Activated T-cell treated with anti-CD3 and anti-CD28 coated beads, Interleukin-2, amount 50 U/mL, for 1 hour (primary cell): ENCODE data around the gene ASS1.

Source experiments
- DNase-seq: peaks from one replicate; pipeline ENCODE4 v3.0.0-alpha.2; 2020

Gene ASS1

DNA sequence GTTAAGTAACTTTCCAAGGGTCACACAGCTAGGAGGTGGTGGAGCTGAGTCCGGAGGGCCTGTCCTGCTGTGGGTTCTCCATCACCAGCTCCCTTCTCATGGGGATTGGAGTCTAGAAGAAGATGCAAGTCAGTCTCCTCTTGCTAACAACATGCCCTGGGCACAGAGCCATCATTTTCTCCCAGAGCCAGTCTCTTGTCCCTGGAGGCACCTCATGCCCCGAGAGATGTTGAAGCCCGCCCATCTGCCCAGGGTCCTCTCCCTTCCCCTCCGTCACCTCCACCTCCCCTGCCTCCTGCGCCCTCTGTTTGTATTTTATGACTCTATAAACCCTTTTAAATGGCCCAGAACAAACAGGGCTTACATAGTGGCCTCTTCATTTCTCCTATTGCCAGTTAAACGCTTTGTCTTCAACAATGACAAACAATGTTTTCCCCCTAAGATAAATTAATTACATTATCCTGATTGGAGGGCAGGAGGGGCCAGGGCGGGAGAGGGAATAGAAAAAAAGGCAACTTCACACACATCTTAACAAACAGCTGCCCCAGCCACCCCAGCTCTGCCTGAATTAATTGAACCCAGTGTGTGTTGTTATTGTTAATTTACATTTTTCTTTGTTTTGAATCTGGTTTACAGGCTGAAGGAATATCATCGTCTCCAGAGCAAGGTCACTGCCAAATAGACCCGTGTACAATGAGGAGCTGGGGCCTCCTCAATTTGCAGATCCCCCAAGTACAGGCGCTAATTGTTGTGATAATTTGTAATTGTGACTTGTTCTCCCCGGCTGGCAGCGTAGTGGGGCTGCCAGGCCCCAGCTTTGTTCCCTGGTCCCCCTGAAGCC is 55.8 kb downstream of the ASS1 start:
- no peak for DNase-seq

DNA sequence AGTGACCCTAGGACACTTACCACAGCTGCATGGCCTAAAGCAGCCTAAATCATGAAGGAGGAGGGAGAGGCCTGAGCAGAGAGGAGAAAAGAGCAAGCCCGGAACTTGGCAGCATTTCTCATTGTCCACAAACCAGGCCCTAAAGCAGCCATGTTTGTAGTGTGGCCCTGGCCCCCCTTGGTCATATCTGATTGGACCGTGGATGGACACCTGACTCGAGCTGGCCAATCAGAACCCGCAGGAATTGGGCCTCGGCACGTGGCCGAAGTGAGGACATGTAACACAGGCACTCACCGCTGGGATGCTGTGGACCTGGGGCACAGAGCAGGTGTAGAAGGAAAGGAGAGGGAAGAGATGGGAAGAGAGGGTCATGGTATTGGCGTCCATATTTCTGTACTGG is 56.9 kb downstream of the ASS1 start:
- DNase-seq: no peak

DNA sequence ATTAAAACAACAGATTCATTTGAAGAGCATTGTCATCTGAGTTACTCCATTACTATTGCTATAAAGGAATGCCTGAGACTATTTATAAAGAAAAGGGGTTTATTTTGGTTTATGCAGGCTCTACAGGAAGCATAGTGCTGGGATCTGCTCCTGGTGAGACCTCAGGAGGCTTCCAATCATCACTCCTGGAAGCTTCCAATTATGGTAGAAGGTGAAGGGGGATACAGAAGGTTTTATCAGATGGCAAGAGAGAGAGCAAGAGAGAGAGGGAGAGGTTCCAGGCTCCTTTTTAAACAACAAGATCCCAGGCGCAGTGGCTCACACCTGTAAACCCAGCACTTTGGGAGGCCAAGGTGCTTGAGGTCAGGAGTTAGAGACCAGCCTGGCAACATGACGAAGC is 63.5 kb downstream of the ASS1 start:
- no peak for DNase-seq

DNA sequence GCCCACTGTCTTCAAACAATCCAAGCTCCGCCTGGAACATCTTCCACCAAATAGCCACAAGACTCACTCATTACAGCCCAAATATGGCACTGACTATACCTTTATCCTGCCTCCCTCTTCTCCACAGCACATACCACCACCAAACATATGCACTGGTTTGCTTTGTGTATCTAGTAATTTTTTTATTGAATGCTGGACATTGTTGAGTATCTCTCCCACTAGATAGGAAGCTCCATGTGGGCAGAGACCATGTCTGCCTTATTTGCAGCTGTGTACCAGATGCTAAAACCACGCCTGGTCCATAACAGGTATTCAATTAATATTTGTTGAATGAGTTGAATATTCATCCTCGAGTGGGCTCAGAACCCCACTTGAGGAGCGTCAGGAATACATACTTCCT is 67.4 kb downstream of the ASS1 start:
- DNase-seq: no peak

DNA sequence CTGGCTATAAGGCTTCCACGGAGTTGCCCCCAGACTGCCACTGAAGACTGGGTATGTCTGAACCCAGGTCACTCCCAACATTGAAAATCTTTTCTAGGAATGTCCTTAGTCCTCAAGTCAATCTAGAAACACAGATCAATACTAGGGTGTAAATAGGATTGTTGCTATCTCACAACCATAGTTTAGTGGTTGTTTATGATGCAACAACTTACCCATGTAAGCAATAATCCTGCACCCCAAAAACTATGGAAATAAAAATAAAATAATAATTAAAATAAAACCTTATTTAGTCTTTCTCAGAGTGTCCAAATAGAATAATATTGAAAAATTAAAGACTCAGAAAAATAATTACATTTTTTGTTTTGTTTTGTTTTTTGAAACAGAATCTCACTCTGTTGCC is 68.3 kb downstream of the ASS1 start:
- DNase-seq: no peak

DNA sequence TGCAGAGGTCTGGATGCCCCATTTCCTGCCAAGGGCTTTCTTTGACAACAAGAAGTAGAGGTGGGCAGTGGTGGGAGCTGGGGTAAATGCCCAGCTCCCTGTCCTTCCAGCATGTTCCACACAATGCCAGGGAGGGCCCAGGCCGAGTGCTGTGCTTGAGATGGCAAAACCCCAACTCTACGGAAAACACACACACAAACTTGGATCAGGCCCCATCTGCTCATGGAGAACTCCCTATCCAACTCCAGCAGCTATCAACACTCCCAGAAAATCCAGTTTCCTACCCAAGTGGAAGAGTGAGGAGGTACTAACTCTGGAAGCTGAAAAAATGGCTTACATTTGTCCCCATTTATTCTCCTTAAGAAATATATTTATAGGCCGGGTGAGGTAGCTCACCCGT is 73.5 kb downstream of the ASS1 start:
- DNase-seq: no peak

DNA sequence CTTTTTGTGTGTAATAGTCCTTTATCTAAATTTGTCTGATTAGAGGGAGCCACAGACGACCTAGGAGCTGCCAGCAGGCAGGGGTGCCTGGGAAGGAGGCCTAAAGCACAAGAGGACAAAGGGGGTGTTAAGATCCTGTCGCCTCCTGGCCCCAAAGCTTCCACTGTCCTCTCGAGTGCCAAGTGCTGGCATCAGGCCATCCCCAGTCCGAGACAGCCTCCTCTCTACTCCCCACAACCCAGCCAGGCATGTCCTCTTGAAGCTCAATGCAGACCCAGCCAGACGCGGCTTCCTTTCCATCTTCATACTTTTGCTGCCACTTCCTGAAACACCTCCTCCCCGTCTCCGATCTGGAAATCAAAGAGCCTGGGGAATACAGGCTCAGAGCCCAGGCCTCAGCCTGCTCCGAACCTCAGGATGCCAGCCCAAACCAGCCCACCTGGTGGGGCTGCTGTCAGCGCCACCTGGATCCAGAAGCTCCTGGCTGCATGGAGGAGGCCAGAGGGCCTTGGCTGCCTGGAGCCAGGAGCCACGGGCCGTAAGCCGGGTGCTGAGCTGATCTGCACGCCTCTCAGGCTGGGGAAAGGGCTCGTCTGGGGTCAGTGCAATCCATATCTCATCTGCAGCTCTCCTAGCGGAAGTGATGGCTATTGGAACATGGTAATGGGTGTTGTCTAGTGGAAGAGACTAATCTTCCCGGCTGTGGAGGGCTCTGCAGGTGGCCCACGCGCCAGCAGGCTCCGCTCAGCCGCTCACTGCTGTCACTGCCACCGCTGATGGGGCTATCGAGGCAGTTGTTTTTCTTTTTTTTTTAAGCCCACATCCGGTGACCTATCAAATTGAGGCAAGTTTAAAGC is 74.4 kb downstream of the ASS1 start:
- no peak for DNase-seq

DNA sequence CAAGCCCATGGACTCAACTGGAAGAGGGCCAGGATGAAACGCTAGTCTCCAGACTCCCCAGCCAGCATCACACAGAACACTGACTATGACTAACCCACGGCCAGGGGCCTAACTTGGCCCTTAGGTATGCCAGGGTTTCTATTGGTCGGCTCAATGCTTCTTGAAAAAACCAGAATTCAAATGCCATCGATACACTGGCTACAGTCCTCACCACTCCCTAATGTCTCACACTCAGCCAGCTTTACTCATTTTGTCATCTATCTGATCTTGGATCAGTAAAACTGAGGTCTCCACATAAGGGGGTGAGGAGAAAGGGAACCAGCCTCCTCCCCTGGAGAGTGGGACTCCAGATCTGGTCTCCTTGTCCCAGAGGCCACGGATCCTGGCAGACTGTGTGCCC is 75.2 kb downstream of the ASS1 start:
- DNase-seq: no peak

DNA sequence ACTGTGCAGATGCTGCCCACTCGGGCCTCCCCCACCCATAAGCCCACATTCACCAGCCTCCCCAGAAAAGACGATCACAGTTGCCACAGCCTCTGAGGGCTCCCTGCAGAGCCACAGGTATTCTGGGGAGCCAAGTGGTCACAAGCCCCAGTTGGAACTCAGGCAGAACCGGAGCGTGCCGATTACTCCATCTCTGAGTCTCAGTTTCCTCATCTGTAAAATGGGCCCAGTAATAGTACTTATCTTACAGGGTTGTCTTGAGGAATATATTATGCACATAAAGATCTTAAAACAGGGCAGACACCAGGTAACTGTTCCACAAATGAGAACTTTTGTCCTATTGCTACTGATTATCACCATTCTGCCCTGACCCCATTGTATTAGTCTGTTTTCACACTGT is 77.0 kb downstream of the ASS1 start:
- no peak for DNase-seq

DNA sequence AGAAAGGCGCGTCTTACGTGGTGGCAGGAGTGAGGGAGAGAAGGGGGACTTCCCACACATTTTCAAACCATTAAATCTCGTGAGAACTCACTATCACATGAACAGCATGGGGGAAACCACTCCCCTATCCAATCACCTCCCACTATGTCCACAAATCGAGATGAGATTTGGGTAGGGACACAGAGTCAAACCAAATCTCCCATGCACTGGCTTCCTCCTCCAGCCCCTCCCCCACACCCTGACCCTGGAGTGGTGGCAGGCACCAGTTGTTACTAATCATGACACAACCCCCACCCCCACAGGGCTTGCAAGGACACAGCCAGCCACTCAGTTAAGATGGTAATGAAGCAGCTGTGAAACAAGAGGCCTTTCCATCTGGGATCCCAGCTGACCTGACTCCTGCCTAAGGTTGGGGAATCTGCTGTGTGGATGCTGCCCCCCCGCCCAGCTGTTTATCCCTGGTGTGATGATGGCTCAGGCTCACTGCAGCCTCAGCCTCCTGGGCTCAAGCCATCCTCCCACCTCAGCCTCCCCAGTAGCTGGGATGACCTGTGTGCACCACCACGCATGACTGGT is 77.6 kb downstream of the ASS1 start:
- DNase-seq: no peak

DNA sequence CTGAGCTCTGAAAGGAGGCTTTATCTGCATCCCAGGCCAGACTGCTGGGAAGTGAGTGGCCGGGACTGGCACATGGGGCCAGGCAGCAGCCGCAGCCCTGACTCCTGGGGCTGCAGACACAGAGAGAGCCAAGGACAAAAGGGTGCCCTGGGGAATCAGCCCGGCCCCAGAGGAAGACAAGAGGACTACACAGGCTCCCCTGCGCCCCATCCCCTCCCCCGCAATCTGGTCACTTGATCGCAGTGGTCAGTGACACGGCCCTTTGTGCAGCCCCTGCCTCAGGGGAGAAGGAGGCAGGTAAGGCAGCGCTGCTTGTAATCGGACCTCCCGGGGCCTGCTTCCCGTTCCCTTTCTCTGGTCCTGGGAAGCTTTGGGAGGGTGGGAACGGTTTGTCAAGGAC is 79.2 kb downstream of the ASS1 start:
- DNase-seq: no peak

DNA sequence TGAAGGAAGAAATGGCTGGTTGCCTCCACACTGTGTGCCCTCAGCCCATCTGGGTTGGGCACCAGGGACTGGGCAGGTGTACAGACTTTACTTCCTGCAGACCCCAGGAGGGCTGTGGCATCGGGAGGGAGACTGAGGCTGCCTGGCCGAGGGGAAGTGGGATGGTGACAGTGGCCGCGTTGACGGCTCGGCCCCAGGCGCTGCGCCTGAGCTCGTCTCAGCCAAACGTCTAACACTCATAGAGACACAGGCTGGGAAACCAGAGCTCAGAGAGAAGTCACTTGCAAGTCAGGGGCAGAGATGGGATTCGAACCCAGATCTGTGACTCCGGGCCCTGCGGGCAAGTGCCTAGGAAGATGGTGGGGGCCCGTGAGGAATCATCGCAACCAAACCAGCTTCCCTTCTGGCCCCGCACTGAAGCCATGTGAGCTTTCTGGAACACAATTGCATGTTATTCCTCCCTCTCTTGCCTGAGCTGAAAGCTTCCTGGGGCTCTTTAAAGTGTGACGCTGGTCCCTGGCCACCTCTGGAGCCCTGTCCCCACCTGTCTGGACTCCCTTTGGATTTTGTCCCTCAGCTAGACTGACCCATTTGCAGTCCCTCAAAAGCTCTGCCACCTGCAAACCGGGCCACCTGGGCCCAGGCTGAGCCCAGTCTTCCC is 81.6 kb downstream of the ASS1 start:
- no peak for DNase-seq

DNA sequence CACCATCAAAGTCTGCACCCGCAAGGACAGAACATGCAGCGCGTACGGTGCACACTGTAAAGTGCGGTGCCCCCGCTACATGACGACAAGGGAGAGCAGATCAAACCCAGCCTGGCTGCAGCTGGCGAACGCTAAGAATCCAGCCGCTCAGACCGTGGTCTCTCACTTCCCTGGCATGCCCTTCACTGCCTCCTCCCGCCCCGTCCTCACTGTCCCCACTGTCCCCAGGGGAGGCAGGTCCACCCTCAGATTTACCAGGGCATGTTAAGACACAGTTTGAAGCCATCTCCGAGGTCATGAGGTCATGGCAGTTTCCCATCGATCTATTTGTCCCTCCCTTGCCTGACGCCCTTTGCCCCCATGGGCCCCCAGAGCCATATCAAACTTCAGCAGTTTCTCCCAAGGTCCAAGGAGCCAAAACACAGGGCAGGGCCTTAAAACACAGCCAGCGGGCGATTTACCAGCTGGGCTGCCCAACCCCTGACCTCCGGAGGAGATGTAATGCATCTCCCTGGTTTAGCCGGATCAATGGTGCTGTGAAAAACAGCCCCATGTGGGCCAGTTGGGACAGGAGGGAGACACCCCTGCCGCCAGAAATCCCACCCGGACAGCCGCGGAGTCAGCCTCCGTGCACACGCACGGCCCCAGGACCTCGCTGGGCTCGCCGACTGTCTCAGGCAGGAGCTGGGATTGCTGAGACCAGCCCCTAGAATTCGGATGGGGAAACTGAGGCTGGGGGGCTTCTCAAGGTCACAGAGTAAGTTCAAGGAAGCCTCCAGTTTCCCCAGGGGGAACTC is 82.3 kb downstream of the ASS1 start:
- DNase-seq: no peak

DNA sequence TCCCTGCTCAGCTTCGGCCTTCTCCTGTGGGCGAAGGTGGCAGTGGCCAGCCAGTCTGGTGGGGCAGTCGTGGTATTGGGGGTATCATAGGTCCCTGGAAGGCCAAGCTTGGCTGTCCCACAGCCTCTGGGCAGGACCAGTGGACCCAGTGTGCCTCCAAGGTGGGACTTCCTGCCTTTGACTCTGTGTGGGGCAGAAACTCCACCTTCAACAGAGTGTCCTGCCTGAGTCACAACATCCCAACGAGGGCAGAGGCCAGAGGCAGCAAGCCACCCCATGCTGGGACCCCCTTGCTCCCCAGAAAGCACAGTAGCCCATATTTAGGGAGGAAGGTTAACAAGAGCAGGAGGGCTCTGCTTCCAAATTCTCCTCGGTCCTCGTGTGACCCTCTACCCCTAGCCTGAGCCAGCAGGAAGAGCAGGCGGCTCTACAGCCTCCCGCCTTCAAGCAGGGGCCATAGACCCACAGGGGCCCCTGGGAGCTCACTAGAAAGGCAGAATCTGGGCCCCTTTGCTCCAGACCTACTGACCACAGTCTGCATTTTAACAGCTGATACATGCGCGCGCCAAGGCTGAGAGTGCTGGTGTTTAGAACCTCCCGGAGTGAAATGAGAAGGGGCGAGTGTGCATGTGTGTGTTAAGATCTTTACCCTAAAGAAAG is 83.0 kb downstream of the ASS1 start:
- DNase-seq: no peak

DNA sequence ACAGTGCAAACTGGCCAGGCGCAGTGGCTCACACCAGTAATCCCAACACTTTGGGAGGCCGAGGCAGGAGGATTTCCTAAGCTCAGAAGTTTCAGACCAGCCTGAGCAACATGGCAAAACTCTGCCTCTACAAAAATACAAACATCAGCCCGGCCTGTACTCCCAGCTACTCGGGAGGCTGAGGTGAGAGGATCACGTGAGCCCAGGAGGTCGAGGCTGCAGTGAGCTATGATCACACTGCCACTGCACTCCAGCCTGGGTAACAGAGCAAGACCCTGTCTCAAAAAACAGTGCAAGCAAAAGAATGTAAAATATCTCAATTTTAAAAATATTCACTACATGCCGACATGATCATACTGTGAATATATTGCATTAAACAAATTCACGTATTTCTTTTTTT is 83.9 kb downstream of the ASS1 start:
- no peak for DNase-seq

DNA sequence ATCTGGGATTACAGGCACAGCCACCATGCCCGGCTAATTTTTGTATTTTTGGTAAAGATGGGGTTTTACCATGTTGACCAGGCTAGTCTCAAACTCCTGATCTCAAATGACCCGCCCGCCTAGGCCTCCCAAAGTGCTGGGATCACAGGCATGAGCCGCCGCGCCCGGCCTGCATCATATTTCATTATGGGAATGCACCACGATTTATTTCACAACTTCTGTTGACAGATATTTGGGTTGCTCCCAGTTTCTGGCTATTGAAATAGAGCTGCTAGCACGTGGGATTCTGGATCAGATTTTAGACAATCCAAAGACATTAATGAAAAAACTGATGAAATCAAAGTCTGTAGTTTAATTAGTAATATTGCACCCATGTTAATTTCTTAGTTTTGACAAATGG is 86.2 kb downstream of the ASS1 start:
- DNase-seq: no peak

DNA sequence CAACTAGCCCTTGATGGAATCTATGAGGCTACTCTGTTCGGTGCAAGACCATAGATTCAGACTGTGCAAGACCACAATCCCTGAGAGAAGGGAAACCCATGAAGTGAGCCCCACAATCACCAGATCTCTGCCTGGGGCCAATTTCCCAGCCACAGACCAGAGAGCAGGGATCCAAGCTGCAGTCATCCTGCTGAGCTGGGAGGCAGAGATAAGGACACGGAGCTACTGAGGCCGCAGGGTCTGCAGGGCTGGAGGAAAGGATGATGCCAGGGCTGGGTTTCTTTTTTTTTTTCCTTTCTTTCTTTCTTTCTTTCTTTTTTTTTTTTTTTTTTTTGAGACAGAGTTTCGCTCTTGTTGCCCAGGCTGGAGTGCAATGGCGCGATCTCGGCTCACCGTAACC is 86.9 kb downstream of the ASS1 start:
- DNase-seq: no peak

DNA sequence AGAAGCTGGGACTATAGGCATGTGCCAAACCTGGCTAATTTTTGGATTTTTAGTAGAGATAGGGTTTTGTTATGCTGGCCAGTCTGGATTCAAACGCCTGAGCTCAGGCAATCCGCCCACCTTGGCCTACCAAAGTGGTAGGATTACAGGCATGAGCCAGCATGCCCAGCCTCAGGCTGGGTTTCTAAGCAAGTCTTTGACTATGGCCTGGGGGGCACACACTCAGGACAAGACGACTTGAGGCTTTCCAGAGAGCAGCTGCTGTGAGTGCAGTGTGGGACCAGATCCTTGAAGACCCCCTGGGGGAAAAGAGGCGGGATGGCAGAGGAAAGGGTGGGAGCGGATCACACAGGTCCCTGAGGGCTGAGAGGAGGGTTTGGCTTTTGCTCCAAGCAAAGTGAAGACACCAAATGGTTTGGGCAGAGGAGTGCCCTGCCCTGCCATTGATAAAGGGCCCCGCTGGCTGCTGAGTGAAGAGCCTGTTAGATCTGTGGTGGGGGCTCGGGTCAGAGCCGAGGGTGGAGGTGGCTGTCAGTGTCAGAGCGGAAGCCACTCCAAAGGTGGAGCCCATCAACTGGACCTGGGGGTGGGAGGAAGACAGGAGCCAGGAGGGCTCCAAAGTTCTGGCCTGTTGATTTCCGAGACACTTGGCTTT is 87.8 kb downstream of the ASS1 start:
- no peak for DNase-seq

DNA sequence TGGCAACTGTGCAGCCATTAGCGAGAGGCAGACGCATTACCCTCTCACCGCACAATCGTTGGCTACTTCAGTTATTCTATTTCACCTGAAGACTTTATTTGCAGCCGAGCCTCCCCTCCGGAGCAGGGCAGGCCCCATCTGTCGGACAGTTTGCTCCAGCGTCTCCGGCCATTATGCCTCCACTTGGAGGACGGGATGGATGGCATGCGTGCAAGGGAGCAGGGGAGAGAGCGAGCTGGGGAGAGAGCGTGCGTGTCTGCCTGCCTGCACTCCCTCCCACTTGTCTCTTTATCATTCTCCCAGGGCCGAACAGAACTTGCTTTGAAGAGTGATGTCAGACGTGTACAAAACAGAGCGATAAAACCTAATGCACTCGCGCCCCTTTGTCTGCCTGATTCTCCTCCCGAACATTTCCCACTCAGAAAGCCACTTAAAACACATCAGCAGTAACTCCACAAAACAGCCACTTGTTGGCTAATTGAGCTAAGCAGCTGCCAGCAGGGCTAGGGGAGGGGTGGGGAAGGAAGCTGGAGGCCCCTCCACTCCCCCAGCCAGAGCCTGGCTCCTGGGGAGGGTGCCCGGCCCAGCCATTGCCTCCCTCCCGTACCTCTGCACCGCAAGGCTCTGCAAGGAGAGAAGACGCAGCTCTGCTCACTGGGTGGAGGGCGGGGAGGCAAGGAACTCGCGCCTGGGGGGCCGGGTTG is 91.2 kb downstream of the ASS1 start:
- DNase-seq: no peak

DNA sequence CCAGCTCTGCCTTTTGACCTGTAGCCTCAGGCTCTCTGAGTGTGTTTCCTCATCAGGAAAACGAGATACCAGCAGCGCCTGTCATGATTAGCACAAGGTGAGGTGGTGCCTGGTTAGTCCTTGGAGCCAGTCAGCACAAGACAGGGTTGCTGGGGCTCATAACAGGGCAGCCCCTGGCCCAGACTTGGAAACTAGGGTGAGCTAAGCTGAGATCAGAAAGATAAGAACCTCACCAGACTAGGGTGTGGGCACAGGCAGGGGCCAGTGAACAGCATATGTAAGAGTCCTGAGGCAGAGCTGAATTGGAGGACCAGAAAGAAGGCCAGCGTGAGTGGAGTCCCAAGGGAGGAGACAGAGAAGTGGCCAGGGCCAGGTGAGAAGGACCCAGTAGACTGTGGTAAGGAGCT is 91.9 kb downstream of the ASS1 start:
- DNase-seq: no peak
